MM.1S (cell line): ENCODE data around the gene KCNJ12.
"Not testable (repeated sequence)": the region's sequence is repeated elsewhere in the genome, so short reads cannot be mapped to it uniquely, and the experiment has no call there.

Experiments
- EZH2 ChIP-seq: fragments of 300-600 bp; sonication (generic); optimal IDR thresholded peaks from 2 replicates; pipeline ENCODE3; 2017; ENCODE audit warnings: low read depth, mild to moderate bottlenecking, antibody characterized with exemption, low read length, mixed read lengths
- EZH2phosphoT487 ChIP-seq: fragments of 300-600 bp; sonication (generic); IDR thresholded peaks from 2 replicates; pipeline ENCODE4 v1.6.1; 2018; ENCODE audit warnings: antibody characterized with exemption, low read length
- TF ChIP-seq, protein P1 (sequence below): fragments of 300-600 bp; sonication (generic); IDR thresholded peaks from 2 replicates; pipeline ENCODE4 v1.5.1; 2016; ENCODE audit warnings: antibody characterized with exemption, low read length, mixed read lengths

DNA sequence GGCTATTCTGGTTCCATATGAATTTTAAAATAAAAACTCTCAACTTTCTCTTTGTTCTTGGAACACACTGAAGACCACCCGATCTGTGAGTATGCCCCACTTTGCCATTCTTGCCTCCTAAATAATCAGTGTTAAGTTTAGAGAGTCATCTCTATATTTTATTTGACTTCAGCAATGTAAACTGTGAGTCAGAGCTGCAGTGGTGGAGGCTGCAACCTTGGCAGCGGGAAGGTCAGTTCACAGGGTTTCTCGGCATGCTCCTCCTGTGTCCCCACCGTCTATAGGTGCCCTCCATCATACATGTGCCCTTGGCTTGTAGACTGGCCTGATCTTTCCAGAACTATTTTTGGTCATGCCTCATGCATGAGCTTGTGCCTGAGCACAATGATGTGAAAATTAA, 71.4 kb downstream of the KCNJ12 start:
- TF ChIP-seq, protein P1, sequence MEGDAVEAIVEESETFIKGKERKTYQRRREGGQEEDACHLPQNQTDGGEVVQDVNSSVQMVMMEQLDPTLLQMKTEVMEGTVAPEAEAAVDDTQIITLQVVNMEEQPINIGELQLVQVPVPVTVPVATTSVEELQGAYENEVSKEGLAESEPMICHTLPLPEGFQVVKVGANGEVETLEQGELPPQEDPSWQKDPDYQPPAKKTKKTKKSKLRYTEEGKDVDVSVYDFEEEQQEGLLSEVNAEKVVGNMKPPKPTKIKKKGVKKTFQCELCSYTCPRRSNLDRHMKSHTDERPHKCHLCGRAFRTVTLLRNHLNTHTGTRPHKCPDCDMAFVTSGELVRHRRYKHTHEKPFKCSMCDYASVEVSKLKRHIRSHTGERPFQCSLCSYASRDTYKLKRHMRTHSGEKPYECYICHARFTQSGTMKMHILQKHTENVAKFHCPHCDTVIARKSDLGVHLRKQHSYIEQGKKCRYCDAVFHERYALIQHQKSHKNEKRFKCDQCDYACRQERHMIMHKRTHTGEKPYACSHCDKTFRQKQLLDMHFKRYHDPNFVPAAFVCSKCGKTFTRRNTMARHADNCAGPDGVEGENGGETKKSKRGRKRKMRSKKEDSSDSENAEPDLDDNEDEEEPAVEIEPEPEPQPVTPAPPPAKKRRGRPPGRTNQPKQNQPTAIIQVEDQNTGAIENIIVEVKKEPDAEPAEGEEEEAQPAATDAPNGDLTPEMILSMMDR = not testable (repeated sequence)
- not testable (repeated sequence) for TF ChIP-seq EZH2, EZH2phosphoT487
